HG02798 (cell line): ENCODE results near the gene SLC18A2.
"Not testable (repeated sequence)": the region's sequence is repeated elsewhere in the genome, so short reads cannot be mapped to it uniquely, and the experiment has no call there.

ENCODE experiments used
- ATAC-seq: cut with Tn5 transposase; IDR thresholded peaks from one replicate; pipeline ENCODE4 v1.9.1; 2021; ENCODE audit warnings: mild to moderate bottlenecking; ENCODE audit not compliant: unreplicated experiment, poor library complexity

SLC18A2 gene

GRCh38 chr10:117303451-117303850, 62.5 kb downstream of the SLC18A2 start:
- not testable (repeated sequence) for ATAC-seq

GRCh38 chr10:117306674-117307073, 65.8 kb downstream of the SLC18A2 start:
- ATAC-seq, result no peak

- ATAC-seq, result no peak
Measured at GRCh38 chr10:117311261-117311660, 70.3 kb downstream of the SLC18A2 start.

DNA sequence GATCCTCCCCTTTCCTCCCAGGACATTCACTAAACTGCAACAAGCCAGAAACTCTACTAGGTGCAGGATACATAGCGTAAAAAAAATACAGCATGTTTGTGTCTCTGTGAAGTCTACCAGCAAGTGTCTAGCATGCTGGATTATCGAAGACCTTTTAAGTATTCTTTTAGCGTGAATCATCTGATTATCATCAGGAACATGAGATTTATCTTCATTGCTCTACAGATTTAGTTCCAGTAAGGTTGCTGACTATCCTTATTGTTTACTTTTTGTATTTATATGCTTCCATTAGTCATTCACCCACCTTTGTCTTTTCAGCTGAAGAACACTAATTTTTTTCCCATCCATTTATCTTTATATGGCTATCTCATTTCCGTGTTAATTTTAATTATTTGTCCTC, 71.5 kb downstream of the SLC18A2 start:
- no peak for ATAC-seq

DNA sequence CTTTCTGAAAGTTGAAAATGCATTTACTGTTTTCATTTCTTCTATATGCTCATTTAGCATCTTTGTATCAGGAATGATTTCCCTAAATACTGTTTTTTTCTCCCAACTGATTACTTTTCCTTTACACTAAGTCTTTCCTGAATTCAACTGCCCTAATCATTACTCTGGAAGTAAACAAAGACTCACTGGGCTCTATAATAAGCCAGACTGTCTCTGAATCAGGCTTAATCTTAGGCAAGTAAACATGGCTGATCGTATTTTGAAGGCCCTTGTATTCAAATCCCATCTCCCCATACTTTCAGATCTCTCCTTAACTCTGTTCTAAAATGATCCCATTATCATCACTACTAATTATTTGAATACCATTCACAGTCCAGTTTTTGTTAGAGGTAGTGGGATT, 72.7 kb downstream of the SLC18A2 start:
- no peak for ATAC-seq

GRCh38 chr10:117316701-117317100, 75.8 kb downstream of the SLC18A2 start:
- no peak for ATAC-seq

GRCh38 chr10:117318909-117319308, 78.0 kb downstream of the SLC18A2 start:
- no peak for ATAC-seq

GRCh38 chr10:117320050-117320665, 79.2 kb downstream of the SLC18A2 start:
- no peak for ATAC-seq

DNA sequence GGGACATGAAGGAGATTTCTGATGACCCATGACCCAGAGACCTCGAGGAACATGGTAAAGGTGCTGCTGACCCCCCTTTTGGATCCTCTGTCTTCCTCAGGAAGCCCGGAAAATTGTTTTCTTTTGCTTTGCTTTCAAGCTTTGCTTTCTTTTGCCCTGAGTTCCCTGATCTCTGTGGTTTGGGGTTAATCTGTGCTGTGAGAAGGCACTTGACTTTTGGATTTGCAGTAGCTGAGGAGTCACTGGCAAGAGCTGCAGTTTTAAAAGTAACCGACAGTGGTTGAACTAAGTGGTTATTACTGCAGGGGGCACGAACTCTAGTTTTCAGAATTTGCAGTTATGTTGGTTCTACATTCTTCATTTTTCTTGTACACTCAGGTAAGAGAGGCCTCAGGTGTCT, 81.3 kb downstream of the SLC18A2 start:
- ATAC-seq, result no peak

GRCh38 chr10:117324367-117324766, 83.5 kb downstream of the SLC18A2 start:
- ATAC-seq, result no peak

DNA sequence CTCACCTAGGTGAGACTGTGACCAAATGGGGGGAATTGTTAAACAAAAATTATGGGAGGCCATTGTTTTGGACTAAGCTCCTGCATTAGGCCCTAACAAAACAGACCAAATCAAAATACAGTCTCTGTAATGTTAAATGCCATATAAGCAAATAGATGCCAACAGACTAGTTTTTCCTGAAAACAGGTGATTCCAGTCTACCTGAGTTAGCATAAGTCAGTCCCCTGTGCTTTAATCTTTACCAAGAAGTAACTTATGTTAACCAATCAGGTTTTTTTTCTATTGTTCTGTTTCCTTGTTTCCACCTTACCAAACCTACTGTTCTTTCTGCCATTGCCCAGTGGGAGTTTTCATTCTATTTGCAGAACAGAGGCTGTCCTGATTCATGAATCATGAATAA, 86.3 kb downstream of the SLC18A2 start:
- no peak for ATAC-seq
